NCI-H526 treated with DMSO at 0.1 percent for 48 hours (cell line): Measurements from ENCODE around the gene RBM24.

Source experiments
- DNase-seq: peaks from one replicate; lab custom pipeline; 2025; lab: John Stamatoyannopoulos, UW

The RBM24 gene

GRCh38 chr6:17341891-17342290, 60.7 kb downstream of the RBM24 start:
- no peak for DNase-seq

GRCh38 chr6:17343215-17343614, 62.1 kb downstream of the RBM24 start:
- DNase-seq, result no peak
